Peyer's patch (tissue), 4 donors: ENCODE results near the gene MINDY4. TPM values are rescaled to one million over a fixed set of nuclear protein-coding genes. Genes with fewer than 3 reads are reported as not detected.

Experiments used
- DNase-seq, 3 donors: peaks; one replicate each; pipeline ENCODE4 v3.0.0-alpha.2; 2017 to 2019
- H3K27ac ChIP-seq, 4 donors: fragments of 200-600 bp; sonication (generic); one replicate each; pipeline ENCODE4 v1.5.1; 2016 to 2019
- H3K27me3 ChIP-seq, 2 donors: fragments of 200-600 bp; sonication (generic); one replicate each; pipeline ENCODE4 v1.5.1; 2019
- H3K36me3 ChIP-seq, 3 donors: fragments of 200-600 bp; sonication (generic); one replicate each; pipeline ENCODE4 v1.5.1; 2016 to 2019
- H3K4me1 ChIP-seq, 4 donors: fragments of 200-600 bp; sonication (generic); one replicate each; pipeline ENCODE4 v1.5.1; 2016 to 2019
- H3K4me3 ChIP-seq, 4 donors: fragments of 200-600 bp; sonication (generic); 1 replicate in 3 of 4; 2 replicates in 1 of 4; pipeline ENCODE4 v1.5.1; 2016 to 2019; ENCODE audit warnings: mild to moderate bottlenecking in 1 of 4
- H3K9me3 ChIP-seq, 4 donors: fragments of 200-600 bp; sonication (generic); one replicate each; pipeline ENCODE4 v1.5.1; 2016 to 2019; ENCODE audit warnings: mild to moderate bottlenecking in 1 of 4
- POLR2A ChIP-seq, 2 donors: fragments of 450-650 bp; IDR thresholded peaks; one replicate each; pipeline ENCODE4 v1.5.1; 2017; ENCODE audit warnings: antibody characterized with exemption in 2 of 2, mild to moderate bottlenecking in 2 of 2, moderate library complexity in 2 of 2
- total RNA-seq, 4 donors: library from RNA; depleted of rRNA; stranded (reverse); fragments of >200 nt; gene quantifications; one replicate each; pipeline ENCODE4 v1.1.0, GENCODE V29; 2016
- TF ChIP-seq, protein P1 (sequence below), 6 experiments: fragments of 450-650 bp in 4 of 6; fragments of 200-600 bp in 2 of 6; sonication (generic) in 1 of 6; IDR thresholded peaks; one replicate each; pipeline ENCODE4 v1.5.1; 2017 to 2019; ENCODE audit warnings: antibody characterized with exemption in 6 of 6, mild to moderate bottlenecking in 3 of 6, moderate library complexity in 1 of 6

MINDY4 gene
- 10 to 100 TPM in 1 of 4 donors, 1 to 10 TPM in 3; 3.9 to 19.8 (median 6.8) TPM for total RNA-seq

DNA sequence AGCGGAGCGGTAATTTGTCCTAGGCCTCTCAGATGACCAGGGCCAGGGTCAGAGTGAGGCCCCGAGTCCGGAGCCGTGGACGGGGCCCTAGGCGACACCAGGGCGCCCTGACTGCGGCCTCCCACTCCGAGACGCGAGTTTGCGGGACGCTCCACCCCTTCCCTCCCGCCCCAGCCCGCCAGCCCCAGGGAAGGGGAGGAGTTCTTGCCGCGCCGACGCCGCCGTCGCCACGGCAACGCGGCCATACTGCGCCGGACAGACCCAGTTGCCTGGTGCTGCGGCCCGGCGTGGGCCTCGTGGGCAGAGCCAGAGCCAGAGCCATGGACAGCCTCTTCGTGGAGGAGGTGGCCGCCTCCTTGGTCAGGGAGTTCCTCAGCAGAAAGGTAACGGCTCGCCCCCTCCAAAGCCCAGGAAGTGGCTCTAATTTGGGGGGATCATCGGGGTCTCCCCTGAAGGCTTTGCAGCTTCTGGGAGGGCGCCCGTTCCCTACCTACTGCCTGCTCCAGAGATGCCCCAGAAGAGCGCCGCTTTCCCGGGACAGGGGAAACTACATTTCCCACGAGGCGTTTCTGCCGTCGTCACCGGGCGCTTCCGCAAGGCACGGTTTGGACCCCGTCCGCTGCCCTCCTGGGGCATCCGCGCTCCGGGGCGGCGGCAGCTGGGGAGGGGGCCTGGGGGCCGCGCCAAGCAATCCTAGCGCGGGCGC lies at the start of gene MINDY4:
Gene MINDY4 (plus strand): TSS at position 244 of the 706 bp plus-strand sequence. CDS start 77 bp downstream, at position 321.
- Histone ChIP-seq H3K27me3 (no peaks in the 10 kb centered on the region), H3K4me3 (peak within 1 kb of the TSS; percentile 76 to 86 (median 80)), H3K36me3 (no peaks in the 10 kb centered on the region), H3K9me3 (no peaks in the 10 kb centered on the region), H3K27ac (peak within 1 kb of the TSS; percentile 61 to 75 (median 70)), H3K4me1 (no peaks in the 10 kb centered on the region)
- DNase-seq = peak; percentile 52 to 86 (median 85)
- TF ChIP-seq, protein P1, sequence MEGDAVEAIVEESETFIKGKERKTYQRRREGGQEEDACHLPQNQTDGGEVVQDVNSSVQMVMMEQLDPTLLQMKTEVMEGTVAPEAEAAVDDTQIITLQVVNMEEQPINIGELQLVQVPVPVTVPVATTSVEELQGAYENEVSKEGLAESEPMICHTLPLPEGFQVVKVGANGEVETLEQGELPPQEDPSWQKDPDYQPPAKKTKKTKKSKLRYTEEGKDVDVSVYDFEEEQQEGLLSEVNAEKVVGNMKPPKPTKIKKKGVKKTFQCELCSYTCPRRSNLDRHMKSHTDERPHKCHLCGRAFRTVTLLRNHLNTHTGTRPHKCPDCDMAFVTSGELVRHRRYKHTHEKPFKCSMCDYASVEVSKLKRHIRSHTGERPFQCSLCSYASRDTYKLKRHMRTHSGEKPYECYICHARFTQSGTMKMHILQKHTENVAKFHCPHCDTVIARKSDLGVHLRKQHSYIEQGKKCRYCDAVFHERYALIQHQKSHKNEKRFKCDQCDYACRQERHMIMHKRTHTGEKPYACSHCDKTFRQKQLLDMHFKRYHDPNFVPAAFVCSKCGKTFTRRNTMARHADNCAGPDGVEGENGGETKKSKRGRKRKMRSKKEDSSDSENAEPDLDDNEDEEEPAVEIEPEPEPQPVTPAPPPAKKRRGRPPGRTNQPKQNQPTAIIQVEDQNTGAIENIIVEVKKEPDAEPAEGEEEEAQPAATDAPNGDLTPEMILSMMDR (IDR thresholded peaks at IDR 0.05) = no peak
- TF ChIP-seq POLR2A (IDR thresholded peaks at IDR 0.05) = peak in 1 of 2 donors; percentile 11

DNA sequence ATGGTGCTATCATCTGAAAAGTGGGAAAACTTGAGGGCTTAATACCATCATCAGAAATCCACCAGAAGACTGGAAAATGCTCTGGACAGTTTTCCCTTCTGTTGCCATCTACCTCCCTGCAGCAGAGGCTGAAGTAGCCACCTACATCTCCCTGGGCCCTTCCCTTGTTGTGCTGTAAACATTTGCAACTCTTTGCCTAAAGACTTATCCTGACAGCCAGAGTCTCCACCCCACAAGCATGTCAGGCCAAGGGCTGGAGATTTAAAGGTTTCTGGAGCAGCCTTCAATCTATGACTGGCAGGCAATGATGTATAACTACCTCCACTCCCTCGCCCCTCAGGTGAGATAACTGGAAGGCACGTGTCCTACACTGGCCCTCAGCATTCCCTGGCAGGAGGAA lies 49.0 kb upstream of the MINDY4 start:
- Histone ChIP-seq H3K27me3 (no peaks in the 10 kb centered on the region), H3K36me3 (no peaks in the 10 kb centered on the region), H3K4me1 (no peaks in the 10 kb centered on the region), H3K27ac (no peak overlapping the region), H3K4me3 (no peak overlapping the region), H3K9me3 (peaks cover 0 to 4% (median 0%) of the 10 kb centered on the region in 4 donors)
- TF ChIP-seq POLR2A (IDR thresholded peaks at IDR 0.05) = no peak
- TF ChIP-seq, protein P1 (IDR thresholded peaks at IDR 0.05) = no peak
- DNase-seq = peak in 1 of 3 donors; percentile 7

DNA sequence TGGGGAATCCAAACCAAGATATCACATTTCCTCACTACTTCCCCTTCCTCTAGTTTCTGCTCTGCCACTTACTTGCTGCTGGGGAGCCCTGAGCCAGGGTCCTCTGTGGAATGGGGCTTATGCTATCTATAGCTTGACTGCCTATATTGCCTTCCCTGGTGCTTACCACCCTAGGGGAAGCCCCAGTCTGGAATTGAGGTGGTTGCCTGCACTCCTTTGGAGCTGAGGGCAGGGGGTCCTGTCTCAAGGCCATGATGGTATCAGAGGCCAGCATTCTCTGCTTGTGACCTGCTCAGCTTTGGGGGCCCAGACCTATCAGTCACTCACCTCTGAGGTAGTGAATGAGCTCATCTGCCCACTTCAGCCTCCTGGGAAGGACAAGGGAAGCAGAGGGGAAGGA lies 48.5 kb upstream of the MINDY4 start:
- Histone ChIP-seq H3K9me3 (peaks cover 0 to 4% (median 0%) of the 10 kb centered on the region in 4 donors), H3K27me3 (no peaks in the 10 kb centered on the region), H3K4me3 (no peak overlapping the region), H3K4me1 (no peaks in the 10 kb centered on the region), H3K36me3 (no peaks in the 10 kb centered on the region), H3K27ac (no peak overlapping the region)
- no peak for TF ChIP-seq POLR2A (IDR thresholded peaks at IDR 0.05)
- TF ChIP-seq, protein P1 (IDR thresholded peaks at IDR 0.05) = no peak
- DNase-seq = peak in 1 of 3 donors; percentile 7

DNA sequence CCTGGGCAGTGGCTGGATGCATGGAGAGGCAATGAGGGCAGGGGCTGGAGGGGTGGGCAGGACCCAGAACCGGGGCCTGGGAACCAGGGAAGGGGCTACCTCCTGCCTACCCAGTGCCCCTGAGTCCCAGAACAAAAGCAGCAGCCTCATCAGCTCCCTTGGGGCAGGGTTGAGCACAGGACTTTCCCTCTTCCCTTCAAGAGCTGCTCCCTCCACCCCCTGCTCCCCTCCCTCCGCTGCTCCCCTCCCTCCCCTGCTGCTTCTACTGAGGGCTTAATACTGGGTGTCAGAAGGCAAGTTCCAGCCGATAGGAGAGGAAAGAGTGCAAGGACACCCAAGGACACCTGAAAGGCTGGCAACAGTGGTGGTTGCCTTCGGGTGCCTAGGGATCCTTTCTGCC lies 47.4 kb upstream of the MINDY4 start:
- H3K9me3 ChIP-seq = peaks cover 0 to 4% (median 0%) of the 10 kb centered on the region in 4 donors
- TF ChIP-seq POLR2A (IDR thresholded peaks at IDR 0.05) = no peak
- TF ChIP-seq, protein P1 (IDR thresholded peaks at IDR 0.05) = no peak

DNA sequence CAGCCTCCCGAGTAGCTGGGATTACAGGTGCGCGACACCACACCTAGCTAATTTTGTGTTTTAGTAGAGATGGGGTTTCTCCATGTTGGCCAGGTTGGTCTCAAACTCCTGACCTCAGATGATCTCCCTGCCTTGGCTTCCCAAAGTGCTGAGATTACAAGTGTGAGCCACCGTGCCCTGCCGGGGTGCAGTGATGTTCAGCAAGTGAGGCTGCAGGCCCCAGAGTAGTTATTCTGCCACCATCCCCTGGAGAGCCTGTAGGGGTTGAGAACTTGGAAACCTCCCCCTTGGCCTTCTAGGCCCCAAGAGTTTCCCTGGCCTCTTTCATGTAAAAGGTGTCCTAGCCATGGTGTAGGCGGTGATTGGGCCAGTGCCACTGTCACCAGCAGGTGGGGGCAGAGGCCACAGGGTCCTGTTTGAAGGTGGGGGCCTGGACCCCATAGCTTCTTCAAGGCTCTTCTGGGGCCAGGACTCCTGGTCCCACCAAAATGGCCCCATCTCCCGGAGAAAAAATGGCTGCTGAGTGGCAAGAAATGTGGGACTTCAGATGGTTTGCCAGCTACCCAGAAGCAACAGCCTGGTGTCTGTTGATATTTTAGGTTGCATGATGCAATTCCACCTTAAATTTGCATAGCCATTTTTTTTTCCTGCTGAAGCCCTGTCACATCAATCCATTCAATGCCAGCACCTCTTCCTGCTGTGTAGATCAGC lies 44.8 kb upstream of the MINDY4 start:
- Histone ChIP-seq H3K27me3 (no peaks in the 10 kb centered on the region), H3K4me3 (peak overlapping the region in 1 of 4 donors; percentile 9), H3K4me1 (no peaks in the 10 kb centered on the region), H3K27ac (peak overlapping the region in 3 of 4 donors; percentile 33 to 43 (median 38)), H3K9me3 (no peaks in the 10 kb centered on the region), H3K36me3 (no peaks in the 10 kb centered on the region)
- no peak for DNase-seq
- TF ChIP-seq, protein P1 (IDR thresholded peaks at IDR 0.05) = no peak
- TF ChIP-seq POLR2A (IDR thresholded peaks at IDR 0.05) = no peak

More for the DNA sequence above, 47.4 kb upstream of the MINDY4 start:
- Histone ChIP-seq H3K4me1 (no peaks in the 10 kb centered on the region), H3K27me3 (no peaks in the 10 kb centered on the region), H3K27ac (no peak overlapping the region), H3K4me3 (no peak overlapping the region), H3K36me3 (no peaks in the 10 kb centered on the region)
- DNase-seq = peak in 1 of 3 donors; percentile 19
